ENCODE data around the gene SLFN14.
"Not testable (repeated sequence)": the region's sequence is repeated elsewhere in the genome, so short reads cannot be mapped to it uniquely, and the experiment has no call there.

GRCh38 chr17:35529326-35529725 lies 31.3 kb downstream of the SLFN14 start:
- not testable (repeated sequence) for TF ChIP-seq POLR2A, CTCF (IDR thresholded peaks at IDR 0.05)

All from thyroid gland (tissue), 4 donors.